ENCODE data around the gene TAF10. TPM values are rescaled to one million over a fixed set of nuclear protein-coding genes. Genes with fewer than 3 reads are reported as not detected.

TAF10 gene
- total RNA-seq, 1 experiment from 2014 or later: 65.6 TPM

- DNase-seq (ENCODE audit: extremely low read depth, low read depth): no peak
Observed at GRCh38 chr11:6609502-6610015, 2.5 kb downstream of the TAF10 start.

- no peak for DNase-seq (ENCODE audit: extremely low read depth, low read depth)
Observed at GRCh38 chr11:6608726-6609501, 3.1 kb downstream of the TAF10 start.

- no peak for DNase-seq (ENCODE audit: extremely low read depth, low read depth)
Observed at GRCh38 chr11:6608011-6608410, 4.0 kb downstream of the TAF10 start.

DNA sequence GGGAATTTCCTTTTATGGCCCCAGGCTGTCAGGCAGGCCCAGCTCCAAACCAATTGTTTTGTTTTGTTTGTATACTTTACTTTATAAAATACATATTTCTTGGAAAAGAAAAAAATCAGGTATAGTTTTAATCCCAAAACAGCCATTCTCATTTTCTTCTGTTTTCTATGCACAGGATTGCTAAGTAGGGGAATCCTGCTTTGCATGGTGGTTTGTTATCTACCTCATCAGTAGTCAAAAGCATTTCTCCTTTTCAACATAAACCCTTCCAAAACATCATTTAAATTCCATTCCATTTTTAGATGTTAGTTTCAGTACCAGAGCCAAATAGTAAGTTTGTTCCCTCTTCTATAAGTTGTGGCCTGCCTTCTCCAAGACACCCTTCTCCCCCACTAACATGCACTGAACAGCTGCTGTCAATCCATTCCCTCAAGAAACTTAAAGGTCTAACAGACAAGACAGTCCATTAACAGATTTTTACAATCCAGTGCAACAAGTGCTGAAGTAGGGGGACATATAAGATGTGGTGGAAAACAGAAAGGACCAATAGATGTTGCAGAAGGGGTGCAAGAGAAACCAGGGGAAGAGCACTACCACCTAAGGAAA, 4.7 kb downstream of the TAF10 start:
- DNase-seq (ENCODE audit: extremely low read depth, low read depth): no peak

DNA sequence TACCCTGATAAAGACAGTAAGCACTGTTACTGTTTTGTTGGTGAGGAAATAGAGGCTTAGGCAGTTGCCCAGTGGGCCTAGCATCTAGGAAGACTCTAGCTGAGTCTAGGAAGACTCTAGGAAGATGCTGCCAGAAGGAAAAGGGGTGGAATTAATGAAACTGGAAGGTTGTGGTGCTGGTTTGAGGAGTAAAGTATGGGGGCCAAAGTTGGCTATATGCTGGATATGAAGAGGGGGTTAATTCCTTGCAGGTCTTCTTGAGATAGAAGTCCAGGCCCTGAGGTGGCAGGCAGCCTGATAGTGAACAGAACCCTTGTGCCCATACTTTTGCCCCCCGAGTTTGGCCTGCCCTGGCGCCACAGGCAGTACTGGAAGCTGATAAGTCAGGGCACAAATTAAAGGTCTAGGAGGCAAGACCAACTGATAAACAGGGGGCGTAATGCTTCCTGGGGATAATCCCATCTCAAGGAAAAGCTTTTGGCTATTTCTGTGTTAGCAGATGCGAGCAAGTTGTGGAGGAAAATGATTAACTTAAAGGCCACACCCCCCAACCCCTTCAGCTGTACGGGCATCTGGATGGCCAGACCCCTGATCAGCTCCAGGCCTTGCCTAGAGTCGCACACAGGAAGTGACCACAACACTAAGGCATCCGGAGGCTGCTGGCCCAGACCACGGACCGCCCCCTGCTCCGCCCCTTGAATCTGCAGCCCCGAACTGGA, 5.4 kb downstream of the TAF10 start:
- DNase-seq (ENCODE audit: extremely low read depth, low read depth): peak; percentile 43

DNA sequence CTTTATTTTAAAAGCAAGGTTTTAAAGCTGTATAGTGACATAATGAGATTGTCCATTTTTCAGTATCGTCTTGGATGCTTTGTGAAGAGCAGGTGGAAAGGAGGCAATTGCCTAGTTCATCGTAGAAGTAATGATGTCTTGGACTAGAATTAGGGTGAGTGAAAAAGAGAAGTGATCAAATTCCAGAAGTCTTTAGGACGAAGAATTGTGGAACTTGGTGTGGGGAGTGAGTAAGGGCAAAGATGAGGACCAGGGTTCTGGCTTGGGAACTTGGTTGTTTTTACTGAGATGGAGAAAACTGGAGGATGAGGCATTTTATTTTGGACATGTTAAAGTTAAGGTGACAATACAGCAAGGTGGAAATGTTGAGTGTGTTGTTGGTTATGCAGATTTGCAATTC, 7.2 kb downstream of the TAF10 start:
- no peak for DNase-seq (ENCODE audit: extremely low read depth, low read depth)

GRCh38 chr11:6604081-6604626, 7.9 kb downstream of the TAF10 start:
- DNase-seq (ENCODE audit: extremely low read depth, low read depth): no peak

GRCh38 chr11:6603287-6604080, 8.5 kb downstream of the TAF10 start, which contains the start of the genes ILK and RRP8:
Gene ILK (plus strand): TSS chr11:6603774. CDS start chr11:6604272, 498 bp downstream.
Gene RRP8 (minus strand): TSS chr11:6603616. CDS start chr11:6603502, 114 bp downstream.
- peak; percentile 76 for DNase-seq (ENCODE audit: extremely low read depth, low read depth)

- DNase-seq (ENCODE audit: extremely low read depth, low read depth): no peak
Observed at GRCh38 chr11:6602096-6602940, 9.7 kb downstream of the TAF10 start.

- no peak for DNase-seq (ENCODE audit: extremely low read depth, low read depth)
Observed at GRCh38 chr11:6601041-6601461, 11.0 kb downstream of the TAF10 start.

- DNase-seq (ENCODE audit: extremely low read depth, low read depth): no peak
Observed at GRCh38 chr11:6599881-6600390, 12.1 kb downstream of the TAF10 start.

DNA sequence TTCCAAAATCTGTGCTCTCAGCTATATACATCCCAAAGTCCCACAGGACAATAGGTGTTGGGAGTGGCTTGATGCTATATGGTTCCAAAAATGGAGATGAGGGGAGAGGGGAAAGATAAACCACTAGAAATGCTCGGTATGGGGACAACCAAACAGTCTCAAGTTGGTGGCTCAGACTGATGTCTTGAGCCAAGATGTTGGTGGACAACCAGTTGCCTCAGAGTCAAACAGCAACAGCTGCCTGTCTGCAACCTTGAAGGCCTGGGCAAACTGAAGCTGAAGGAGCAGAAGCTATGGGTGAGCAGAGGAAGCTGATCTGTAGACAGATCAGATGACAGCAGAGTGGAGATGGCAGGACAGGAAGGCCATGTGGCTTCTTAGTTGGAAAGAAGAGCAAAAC, 12.6 kb downstream of the TAF10 start:
- DNase-seq (ENCODE audit: extremely low read depth, low read depth): no peak

GRCh38 chr11:6598555-6598954, 13.5 kb downstream of the TAF10 start:
- no peak for DNase-seq (ENCODE audit: extremely low read depth, low read depth)

- no peak for DNase-seq (ENCODE audit: extremely low read depth, low read depth)
Observed at GRCh38 chr11:6596239-6596877, 15.7 kb downstream of the TAF10 start.

- DNase-seq (ENCODE audit: extremely low read depth, low read depth): no peak
Observed at GRCh38 chr11:6594142-6594768, 17.8 kb downstream of the TAF10 start.

DNA sequence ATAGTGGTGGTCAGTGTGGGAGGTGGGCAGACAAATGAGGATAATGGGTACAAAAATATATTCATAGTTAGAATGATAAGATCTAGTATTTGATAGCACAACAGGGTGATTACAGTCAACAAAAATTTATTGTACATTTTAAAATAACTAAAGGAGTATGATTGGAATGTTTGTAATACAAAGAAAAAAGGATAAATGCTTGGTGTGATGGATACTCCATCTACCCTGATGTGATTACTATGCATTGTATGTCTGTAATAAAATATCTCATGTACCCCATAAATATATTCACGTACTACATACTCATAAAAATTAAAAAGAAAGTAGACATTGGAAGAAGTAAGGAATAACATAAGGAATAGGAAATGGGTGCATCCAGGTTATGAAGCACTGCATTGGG, 24.0 kb downstream of the TAF10 start:
- DNase-seq (ENCODE audit: extremely low read depth, low read depth): no peak

DNA sequence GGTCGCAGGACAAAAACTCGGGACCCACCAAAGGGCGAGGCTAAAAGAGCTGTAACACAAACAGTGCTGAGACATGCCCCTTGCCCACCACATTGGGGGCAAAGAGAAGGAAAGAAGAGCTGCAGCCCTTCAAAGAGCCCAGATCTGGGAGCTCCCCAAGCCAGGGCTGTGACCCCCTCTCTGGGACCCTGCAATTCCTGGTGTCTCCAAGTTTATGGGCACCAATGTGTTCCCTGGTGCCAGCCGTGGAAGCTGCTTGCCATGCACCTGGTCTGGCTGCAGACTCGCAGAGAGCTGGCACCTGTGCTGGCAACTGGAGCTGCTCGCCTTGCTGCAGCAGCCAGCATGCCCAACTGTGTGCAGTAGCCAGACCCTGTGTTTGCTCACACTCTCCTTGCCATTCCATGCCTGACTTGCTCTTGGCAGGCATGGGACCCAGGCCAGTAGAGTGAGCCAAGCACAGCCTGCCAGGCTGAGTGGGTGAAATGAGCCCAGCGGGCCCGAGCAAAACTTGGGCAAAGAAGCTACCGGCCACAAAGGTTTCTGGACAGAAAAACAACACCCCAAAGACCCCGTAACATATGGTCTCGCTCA, 24.6 kb downstream of the TAF10 start:
- DNase-seq (ENCODE audit: extremely low read depth, low read depth): no peak
